Measurements from ENCODE around the gene KLRG1.

- TF ChIP-seq POLR2A (IDR thresholded peaks at IDR 0.05) (no peak), CTCF (IDR thresholded peaks at IDR 0.05) (no peak)
These were observed 35.2 kb downstream of the KLRG1 start for GRCh38 chr12:9024512-9024911.
